Lower lobe of right lung (tissue), 2 donors: Measurements from ENCODE around the gene FOXRED1. TPM values are rescaled to one million over a fixed set of nuclear protein-coding genes. Genes with fewer than 3 reads are reported as not detected.
"Not testable (repeated sequence)": the region's sequence is repeated elsewhere in the genome, so short reads cannot be mapped to it uniquely, and the experiment has no call there.

Source experiments
- ATAC-seq, 2 donors: fragments of 200-7000 bp; cut with Tn5 transposase; one replicate each; pipeline ENCODE4 v1.9.1; 2020 to 2022; ENCODE audit warnings: mild to moderate bottlenecking in 2 of 2, moderate library complexity in 2 of 2
- DNase-seq: peaks from one replicate; pipeline ENCODE4 v3.0.0-alpha.2; 2020
- H3K27ac ChIP-seq: fragments of 200-600 bp; one replicate; pipeline ENCODE4 v1.8.0; 2022
- H3K27me3 ChIP-seq: fragments of 200-600 bp; one replicate; pipeline ENCODE4 v1.8.0; 2022; ENCODE audit warnings: low read depth
- H3K36me3 ChIP-seq: fragments of 200-600 bp; one replicate; pipeline ENCODE4 v1.8.0; 2022; ENCODE audit warnings: mild to moderate bottlenecking
- H3K4me1 ChIP-seq: fragments of 200-600 bp; one replicate; pipeline ENCODE4 v1.8.0; 2022
- H3K4me3 ChIP-seq: fragments of 200-600 bp; one replicate; pipeline ENCODE4 v1.8.0; 2022; ENCODE audit warnings: mild to moderate bottlenecking
- H3K9me3 ChIP-seq: fragments of 200-600 bp; one replicate; pipeline ENCODE4 v1.8.0; 2022
- CTCF ChIP-seq: fragments of 200-600 bp; IDR thresholded peaks from one replicate; pipeline ENCODE4 v1.8.0; 2022; ENCODE audit warnings: antibody characterized with exemption, mild to moderate bottlenecking
- intact Hi-C: fragments of 100-400 bp; cut with DNase I; formaldehyde crosslinking; loops from one replicate; pipeline ENCODE4 v1.11.0; 2022
- total RNA-seq: library from RNA; stranded (reverse); fragmentation: NEBNext Ultra II Directional; extraction: Animal tissue kit (Norgen Biotek cat#: 25700); gene quantifications from one replicate; pipeline ENCODE4 v1.2.1, GENCODE V29; 2021
- donor health status: DM: no; HTN: yes; CAD: no; lungs with severe emphysema.

The FOXRED1 gene
- total RNA-seq, 1 donor from 2014 or later = 16.6 TPM

GRCh38 chr11:126253265-126253664 lies 15.7 kb upstream of the FOXRED1 start:
- Histone ChIP-seq H3K27ac (no peak overlapping the region), H3K36me3 (peaks cover 81% of the 10 kb centered on the region), H3K4me3 (no peak overlapping the region), H3K9me3 (no peaks in the 10 kb centered on the region), H3K27me3 (no peaks in the 10 kb centered on the region), H3K4me1 (no peaks in the 10 kb centered on the region)
- TF ChIP-seq CTCF = no peak
- intact Hi-C loops = no loop called here
- ATAC-seq (no peak), DNase-seq (no peak)

DNA sequence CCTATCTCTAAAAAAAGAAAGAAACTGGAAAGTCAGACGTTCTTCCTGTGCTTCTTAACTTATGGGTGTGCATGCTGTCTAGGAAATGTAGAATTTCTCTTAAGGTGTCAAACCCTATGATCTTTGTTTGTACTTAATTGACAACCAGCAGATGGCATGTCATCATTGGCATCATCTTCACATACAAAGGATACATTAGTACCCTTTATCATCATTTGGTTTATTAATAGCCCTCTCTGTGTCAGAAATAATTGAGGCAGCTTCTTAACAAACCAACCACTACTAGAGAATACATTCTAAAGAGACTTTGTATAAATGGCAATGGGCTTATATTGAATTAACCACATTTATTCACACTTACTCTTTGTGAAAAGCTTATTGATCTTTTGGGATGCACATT lies 14.1 kb upstream of the FOXRED1 start:
- no peak for TF ChIP-seq CTCF
- H3K27ac ChIP-seq = no peak overlapping the region
- DNase-seq = no peak
- no peak overlapping the region for H3K4me3 ChIP-seq
- intact Hi-C loops = no loop called here
- H3K9me3 ChIP-seq = no peaks in the 10 kb centered on the region
- no peak for ATAC-seq
- H3K36me3 ChIP-seq = peaks cover 75% of the 10 kb centered on the region
- H3K27me3 ChIP-seq = no peaks in the 10 kb centered on the region
- H3K4me1 ChIP-seq = no peaks in the 10 kb centered on the region

DNA sequence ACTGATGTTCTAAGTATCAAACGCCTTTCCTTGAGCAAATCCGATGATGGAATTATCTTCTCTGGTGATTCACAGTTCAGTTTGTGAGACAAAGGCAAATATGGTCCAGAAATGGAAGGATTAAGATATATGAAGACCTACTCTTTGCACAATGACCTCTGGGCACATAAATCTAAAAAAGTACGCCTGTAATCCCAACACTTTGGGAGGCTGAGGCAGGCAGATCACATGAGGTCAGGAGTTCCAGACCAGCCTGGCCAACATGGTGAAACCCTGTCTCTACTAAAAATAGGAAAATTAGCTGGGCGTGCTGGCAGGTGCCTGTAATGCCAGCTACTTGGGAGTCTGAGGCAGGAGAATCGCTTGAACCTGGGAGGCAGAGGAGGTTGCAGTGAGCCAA lies 13.4 kb upstream of the FOXRED1 start:
- H3K27me3 ChIP-seq, H3K4me1 ChIP-seq, H3K4me3 ChIP-seq, DNase-seq, ATAC-seq, H3K9me3 ChIP-seq, intact Hi-C loops, H3K27ac ChIP-seq: not testable (repeated sequence)
- H3K36me3 ChIP-seq = peaks cover 74% of the 10 kb centered on the region

- intact Hi-C loops = no loop called here
- ATAC-seq (no peak), DNase-seq (no peak)
- Histone ChIP-seq H3K4me1 (peaks cover 5% of the 10 kb centered on the region), H3K36me3 (peaks cover 73% of the 10 kb centered on the region), H3K4me3 (no peak overlapping the region), H3K9me3 (no peaks in the 10 kb centered on the region), H3K27me3 (no peaks in the 10 kb centered on the region), H3K27ac (no peak overlapping the region)
- no peak for TF ChIP-seq CTCF
Observed at GRCh38 chr11:126256216-126256615, 12.7 kb upstream of the FOXRED1 start.

- intact Hi-C loops = no loop called here
- no peak for ATAC-seq
- no peak overlapping the region for H3K27ac ChIP-seq
- H3K36me3 ChIP-seq = peaks cover 74% of the 10 kb centered on the region
- no peaks in the 10 kb centered on the region for H3K9me3 ChIP-seq
- no peak for TF ChIP-seq CTCF
- peaks cover 5% of the 10 kb centered on the region for H3K4me1 ChIP-seq
- H3K27me3 ChIP-seq = no peaks in the 10 kb centered on the region
- no peak overlapping the region for H3K4me3 ChIP-seq
- DNase-seq = no peak
Observed at GRCh38 chr11:126257144-126257543, 11.8 kb upstream of the FOXRED1 start.

DNA sequence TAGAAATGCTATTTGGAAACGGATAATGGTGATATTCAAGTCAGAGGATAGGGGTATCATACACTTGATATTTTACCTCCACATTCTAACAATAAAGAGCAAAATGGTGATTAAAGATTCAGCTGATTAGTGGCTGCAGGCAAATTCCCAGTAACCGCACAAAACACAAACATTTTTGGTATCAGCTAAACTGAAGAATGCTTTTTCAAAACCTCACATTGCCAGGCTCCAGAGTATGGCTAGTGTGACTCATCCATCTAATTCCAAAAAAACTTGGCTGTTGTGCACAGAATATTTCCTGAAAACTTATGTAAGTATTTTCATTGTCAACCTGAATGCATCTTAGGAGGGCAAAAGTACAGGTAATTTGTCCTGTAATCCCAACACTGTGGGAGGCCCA lies 11.2 kb upstream of the FOXRED1 start:
- Histone ChIP-seq H3K9me3 (no peaks in the 10 kb centered on the region), H3K27me3 (no peaks in the 10 kb centered on the region), H3K4me3 (no peak overlapping the region), H3K4me1 (peaks cover 5% of the 10 kb centered on the region), H3K27ac (no peak overlapping the region), H3K36me3 (peaks cover 76% of the 10 kb centered on the region)
- ATAC-seq (no peak), DNase-seq (no peak)
- no peak for TF ChIP-seq CTCF
- intact Hi-C loops = no loop called here
